ENCODE results near the gene DCDC2B.
"Not testable (repeated sequence)": the region's sequence is repeated elsewhere in the genome, so short reads cannot be mapped to it uniquely, and the experiment has no call there.

The DCDC2B gene

GRCh38 chr1:32256473-32257226 lies 47.8 kb downstream of the DCDC2B start:
- DNase-seq (ENCODE audit: low read depth), result no peak

- DNase-seq (ENCODE audit: low read depth), result no peak
Observed at GRCh38 chr1:32257227-32257508, 48.3 kb downstream of the DCDC2B start.

- not testable (repeated sequence) for DNase-seq (ENCODE audit: low read depth)
Observed at GRCh38 chr1:32263236-32263593, 54.3 kb downstream of the DCDC2B start.

GRCh38 chr1:32263744-32264143 lies 54.9 kb downstream of the DCDC2B start:
- DNase-seq (ENCODE audit: low read depth), result no peak
